DLD1 (cell line): Measurements from ENCODE around the gene EMC7.

Experiments
- in situ Hi-C: cut with HindIII; loops from 2 replicates; pipeline ENCODE4 v1.10.0; 2017; ENCODE audit warnings: low sequenced_read_pairs

The EMC7 gene

DNA sequence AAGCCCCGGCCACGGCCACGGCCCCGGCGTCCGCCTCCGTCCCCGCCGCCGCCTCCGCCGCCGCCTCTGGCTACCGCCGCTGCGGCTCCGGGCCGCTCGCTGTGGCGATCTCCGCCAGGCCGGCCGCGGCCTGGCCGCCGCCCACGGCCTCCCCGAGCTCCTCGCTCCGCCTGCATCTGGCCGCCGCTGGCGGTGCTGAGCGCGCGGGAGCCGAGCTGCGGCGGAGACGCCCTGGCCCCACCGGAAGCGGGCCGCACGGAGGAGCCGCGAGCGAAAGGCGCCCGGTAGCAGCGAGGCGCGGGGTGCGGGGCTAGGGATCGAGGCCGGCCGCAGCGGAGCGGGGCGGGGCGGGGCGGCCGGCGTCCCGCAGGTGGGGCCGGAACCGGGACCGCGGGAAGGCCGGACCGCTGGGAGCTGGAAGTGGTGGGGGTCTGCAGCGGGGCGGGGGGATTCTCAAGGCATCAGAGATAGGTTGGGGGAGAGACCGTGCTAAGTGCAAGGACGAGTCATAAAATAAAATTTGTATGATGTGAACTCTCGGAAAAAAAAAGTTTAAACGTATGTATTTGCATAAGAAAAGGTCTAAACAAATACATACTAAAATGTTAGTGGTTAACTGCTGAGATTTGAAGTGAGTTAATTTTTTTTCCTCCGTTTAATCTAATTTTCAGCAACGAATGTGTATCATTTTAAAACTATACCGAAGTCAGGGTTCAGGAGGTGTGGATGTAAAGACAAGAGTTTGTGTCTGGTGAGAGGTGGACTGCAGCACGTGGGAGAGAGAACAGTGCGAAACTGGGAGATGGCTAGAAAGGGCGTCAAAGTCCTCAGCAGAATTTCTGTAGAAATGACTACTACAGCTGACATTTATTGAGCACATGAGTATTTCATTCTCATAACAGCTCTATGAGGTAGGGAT is 62.5 kb downstream of the EMC7 start, which contains the start of gene AVEN:
AVEN (minus strand) TSS at position 334 of the 919 bp plus-strand sequence; CDS start at position 176, 158 bp downstream.
- in situ Hi-C loops = no loop called here

DNA sequence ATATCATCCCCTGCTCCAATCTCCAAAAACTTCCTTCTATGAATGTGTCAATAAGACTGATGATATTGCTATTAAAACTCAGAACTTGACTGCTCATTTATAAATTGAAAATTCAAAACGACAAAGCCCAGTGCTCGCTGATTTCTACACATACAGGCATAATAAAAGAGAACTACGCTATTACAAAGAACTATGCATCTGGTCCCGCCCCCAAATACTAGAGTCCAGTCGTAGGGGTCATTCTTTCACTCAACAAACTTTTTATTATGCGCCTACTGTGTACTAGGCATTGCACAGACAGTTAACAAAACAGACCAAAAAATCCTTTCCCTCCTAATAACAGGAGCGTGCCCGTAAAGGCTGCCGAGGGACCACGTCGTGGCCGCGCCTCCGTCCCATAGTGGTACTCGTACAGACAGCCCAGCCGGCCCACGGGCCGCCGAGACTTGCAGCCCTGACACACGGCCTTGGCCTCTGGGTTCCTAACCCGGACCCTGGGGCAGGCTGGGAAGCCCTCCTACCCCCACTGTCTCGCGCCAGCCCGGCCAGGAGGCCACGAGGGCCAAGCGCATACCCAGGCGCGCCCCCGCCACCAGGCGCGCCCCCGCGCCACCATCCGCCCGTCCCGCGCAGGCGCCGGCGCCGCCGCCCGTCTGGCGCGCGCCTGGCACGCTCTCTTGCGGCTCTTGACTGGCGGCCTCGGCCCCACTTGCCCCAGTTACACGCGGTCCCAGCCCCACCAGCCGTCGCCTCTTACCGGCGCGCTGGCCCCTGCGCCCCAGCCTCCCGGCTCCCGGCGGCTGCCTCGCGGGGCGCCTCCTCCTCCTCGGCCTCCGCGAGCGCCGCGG is 63.4 kb downstream of the EMC7 start:
- in situ Hi-C loops = no loop called here
